Measurements from ENCODE around the gene HEXIM1.

The HEXIM1 gene

DNA sequence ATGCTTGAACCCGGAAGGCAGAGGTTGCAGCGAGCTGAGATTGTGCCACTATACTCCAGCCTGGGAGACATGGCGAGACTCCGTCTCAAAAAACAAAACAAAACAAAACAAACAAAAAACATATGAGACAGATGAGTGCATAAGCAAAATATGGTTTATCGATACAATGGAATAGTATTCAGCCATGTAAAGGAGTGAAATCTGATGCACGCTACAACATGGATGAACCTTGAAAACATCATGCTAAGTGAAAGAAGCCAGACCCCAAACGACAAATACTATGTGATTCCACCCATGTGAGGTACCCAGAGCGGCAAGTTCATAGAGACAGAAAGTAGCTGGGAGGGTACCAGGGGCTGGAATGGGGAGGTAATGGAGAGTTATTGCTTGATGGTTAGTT is 22.8 kb upstream of the HEXIM1 start:
- H3K4me1 ChIP-seq (ENCODE audit: control insufficient read depth, insufficient read depth, low read length) = peaks cover 82% of the 10 kb centered on the region

DNA sequence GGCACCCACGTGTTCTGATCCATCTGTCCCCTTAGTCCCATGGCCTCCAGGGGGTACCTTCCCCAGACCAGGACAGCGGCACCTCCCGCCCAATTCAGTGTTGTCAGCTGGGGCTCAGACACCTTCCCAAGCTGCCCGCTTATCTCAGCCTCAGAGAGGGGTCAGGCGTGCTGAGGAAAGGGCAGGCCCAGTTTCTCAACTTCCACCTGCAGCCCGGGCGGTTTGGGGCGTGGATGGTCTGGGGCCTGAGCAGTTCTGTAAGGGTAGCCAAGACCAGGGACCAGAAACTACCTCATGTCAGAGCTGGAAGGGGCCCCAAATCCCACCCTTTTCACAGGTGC is 21.1 kb upstream of the HEXIM1 start:
- Histone ChIP-seq H3K9me3 (ENCODE audit: control insufficient read depth, low read length) (no peaks in the 10 kb centered on the region), H3K36me3 (ENCODE audit: control insufficient read depth, insufficient read depth, low read length) (no peaks in the 10 kb centered on the region), H3K27me3 (ENCODE audit: control insufficient read depth, insufficient read depth, low read length) (no peaks in the 10 kb centered on the region), H3K4me3 (ENCODE audit: low read length) (no peak overlapping the region), H3K9ac (ENCODE audit: low read length) (peak overlapping the region; percentile 38), H3K4me1 (ENCODE audit: control insufficient read depth, insufficient read depth, low read length) (peaks cover 87% of the 10 kb centered on the region)

More for the DNA sequence above, 22.8 kb upstream of the HEXIM1 start:
- Histone ChIP-seq H3K36me3 (ENCODE audit: control insufficient read depth, insufficient read depth, low read length) (no peaks in the 10 kb centered on the region), H3K9ac (ENCODE audit: low read length) (no peak overlapping the region), H3K27me3 (ENCODE audit: control insufficient read depth, insufficient read depth, low read length) (no peaks in the 10 kb centered on the region), H3K9me3 (ENCODE audit: control insufficient read depth, low read length) (no peaks in the 10 kb centered on the region), H3K4me3 (ENCODE audit: low read length) (no peak overlapping the region)

DNA sequence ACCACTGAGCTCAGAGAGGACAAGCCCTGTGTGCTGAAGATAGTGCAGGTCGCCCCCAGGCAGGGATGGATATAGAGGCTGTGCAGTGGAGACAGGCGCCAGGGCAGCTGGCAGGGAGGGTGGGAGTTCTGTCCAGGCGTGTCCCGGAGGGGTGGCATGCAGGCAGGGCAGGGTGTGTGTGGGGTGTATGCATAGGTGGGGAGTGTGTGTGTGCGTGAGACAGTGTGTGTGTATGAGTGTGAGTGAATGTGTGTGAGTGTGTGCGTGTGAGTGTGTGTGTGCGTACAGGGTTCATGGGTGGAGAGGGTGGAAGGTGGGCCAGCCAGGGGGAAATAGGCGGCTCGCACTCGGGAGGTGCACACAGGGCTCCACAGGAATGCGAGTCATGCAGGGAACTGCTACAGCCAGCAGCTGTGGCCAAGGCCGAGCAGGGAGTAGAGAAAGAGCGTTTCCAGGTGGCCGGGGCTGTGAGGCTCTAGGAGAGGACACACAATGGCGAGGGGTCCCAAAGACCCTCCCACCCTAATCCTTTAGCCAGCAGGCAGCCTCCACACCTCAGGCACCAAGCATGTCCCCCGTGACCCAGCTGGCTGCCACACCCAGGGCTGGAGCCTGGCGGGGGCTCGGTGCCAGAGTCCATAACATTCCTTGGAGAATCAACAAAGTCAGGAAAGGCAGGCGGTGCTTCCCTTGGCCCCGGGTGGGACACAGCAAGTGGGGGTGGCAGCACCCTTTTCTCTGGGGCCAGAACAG is 20.6 kb upstream of the HEXIM1 start:
- Histone ChIP-seq H3K4me3 (ENCODE audit: low read length) (peak overlapping the region; percentile 9), H3K9ac (ENCODE audit: low read length) (peak overlapping the region; percentile 67), H3K36me3 (ENCODE audit: control insufficient read depth, insufficient read depth, low read length) (no peaks in the 10 kb centered on the region), H3K9me3 (ENCODE audit: control insufficient read depth, low read length) (no peaks in the 10 kb centered on the region), H3K4me1 (ENCODE audit: control insufficient read depth, insufficient read depth, low read length) (peaks cover 82% of the 10 kb centered on the region), H3K27me3 (ENCODE audit: control insufficient read depth, insufficient read depth, low read length) (no peaks in the 10 kb centered on the region)

DNA sequence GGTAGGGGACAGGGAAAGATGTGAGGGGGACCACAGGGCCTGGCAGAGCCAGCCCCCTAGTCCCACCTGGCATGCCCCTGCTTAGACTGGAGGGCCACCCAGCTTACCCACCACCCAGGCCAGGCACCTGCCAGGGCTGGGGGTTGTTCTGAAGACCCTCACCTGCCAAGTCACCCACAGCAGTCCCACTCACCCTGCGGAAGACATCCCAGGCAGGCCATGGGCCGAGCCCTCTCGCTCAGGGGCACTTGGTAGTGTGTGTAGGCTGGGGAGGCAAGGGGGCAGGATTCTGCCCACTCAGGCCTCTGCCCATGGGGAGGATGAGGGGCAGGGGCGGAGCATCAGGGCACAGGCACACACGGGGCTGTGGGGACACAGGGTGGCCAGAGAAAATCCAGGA is 19.9 kb upstream of the HEXIM1 start:
- Histone ChIP-seq H3K4me3 (ENCODE audit: low read length) (peak overlapping the region; percentile 9), H3K4me1 (ENCODE audit: control insufficient read depth, insufficient read depth, low read length) (peaks cover 76% of the 10 kb centered on the region), H3K27me3 (ENCODE audit: control insufficient read depth, insufficient read depth, low read length) (no peaks in the 10 kb centered on the region), H3K9me3 (ENCODE audit: control insufficient read depth, low read length) (no peaks in the 10 kb centered on the region), H3K9ac (ENCODE audit: low read length) (peak overlapping the region; percentile 67), H3K36me3 (ENCODE audit: control insufficient read depth, insufficient read depth, low read length) (no peaks in the 10 kb centered on the region)

DNA sequence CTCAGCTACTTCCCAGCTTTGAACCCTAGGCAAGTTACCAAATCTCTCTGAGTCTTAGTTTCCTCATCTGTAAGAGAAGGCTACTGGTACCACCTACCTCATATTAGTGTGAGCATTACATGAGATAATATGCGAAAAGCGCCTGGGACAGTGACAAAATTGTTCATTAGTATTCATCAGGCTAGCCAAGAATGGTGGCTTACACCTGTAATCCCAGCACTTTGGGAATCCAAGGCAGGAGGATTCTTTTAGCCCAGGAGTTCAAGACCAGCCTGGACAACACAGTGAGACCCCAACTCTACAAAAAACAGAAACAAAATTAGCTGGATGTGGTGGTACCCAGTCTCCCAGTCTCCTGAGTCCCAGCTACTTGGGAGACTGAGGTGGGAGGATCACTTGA is 19.3 kb upstream of the HEXIM1 start:
- Histone ChIP-seq H3K36me3 (ENCODE audit: control insufficient read depth, insufficient read depth, low read length) (no peaks in the 10 kb centered on the region), H3K9ac (ENCODE audit: low read length) (peak overlapping the region; percentile 38), H3K4me3 (ENCODE audit: low read length) (no peak overlapping the region), H3K4me1 (ENCODE audit: control insufficient read depth, insufficient read depth, low read length) (peaks cover 69% of the 10 kb centered on the region), H3K9me3 (ENCODE audit: control insufficient read depth, low read length) (no peaks in the 10 kb centered on the region), H3K27me3 (ENCODE audit: control insufficient read depth, insufficient read depth, low read length) (no peaks in the 10 kb centered on the region)

DNA sequence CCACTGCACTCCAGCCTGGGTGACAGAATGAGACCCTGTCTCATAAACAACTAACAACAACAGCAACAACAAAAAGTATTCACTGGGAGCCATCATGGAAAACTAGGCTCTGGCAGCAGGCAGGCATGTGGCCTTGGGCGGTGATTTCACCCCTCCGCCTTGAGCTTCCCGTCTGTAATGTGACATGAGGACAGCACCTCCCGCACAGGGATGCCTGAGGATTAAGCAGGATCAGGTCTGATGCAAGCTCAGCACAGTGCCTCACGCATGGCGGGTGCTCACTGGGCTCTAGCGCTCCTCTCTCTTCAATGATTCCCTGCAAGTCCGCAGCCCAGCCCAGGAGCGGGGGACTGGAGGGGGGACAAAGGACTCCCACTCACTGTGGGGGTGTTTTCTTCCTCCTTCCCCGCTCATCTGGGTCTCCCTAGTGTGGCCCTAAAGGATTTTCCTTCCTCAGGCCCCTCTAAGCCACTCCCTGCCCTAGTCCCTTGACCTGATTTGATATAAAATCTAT is 18.8 kb upstream of the HEXIM1 start:
- H3K27me3 ChIP-seq (ENCODE audit: control insufficient read depth, insufficient read depth, low read length) = no peaks in the 10 kb centered on the region
- H3K9me3 ChIP-seq (ENCODE audit: control insufficient read depth, low read length) = no peaks in the 10 kb centered on the region
- peaks cover 64% of the 10 kb centered on the region for H3K4me1 ChIP-seq (ENCODE audit: control insufficient read depth, insufficient read depth, low read length)
- H3K4me3 ChIP-seq (ENCODE audit: low read length) = no peak overlapping the region
- H3K36me3 ChIP-seq (ENCODE audit: control insufficient read depth, insufficient read depth, low read length) = no peaks in the 10 kb centered on the region
- H3K9ac ChIP-seq (ENCODE audit: low read length) = peak overlapping the region; percentile 38

DNA sequence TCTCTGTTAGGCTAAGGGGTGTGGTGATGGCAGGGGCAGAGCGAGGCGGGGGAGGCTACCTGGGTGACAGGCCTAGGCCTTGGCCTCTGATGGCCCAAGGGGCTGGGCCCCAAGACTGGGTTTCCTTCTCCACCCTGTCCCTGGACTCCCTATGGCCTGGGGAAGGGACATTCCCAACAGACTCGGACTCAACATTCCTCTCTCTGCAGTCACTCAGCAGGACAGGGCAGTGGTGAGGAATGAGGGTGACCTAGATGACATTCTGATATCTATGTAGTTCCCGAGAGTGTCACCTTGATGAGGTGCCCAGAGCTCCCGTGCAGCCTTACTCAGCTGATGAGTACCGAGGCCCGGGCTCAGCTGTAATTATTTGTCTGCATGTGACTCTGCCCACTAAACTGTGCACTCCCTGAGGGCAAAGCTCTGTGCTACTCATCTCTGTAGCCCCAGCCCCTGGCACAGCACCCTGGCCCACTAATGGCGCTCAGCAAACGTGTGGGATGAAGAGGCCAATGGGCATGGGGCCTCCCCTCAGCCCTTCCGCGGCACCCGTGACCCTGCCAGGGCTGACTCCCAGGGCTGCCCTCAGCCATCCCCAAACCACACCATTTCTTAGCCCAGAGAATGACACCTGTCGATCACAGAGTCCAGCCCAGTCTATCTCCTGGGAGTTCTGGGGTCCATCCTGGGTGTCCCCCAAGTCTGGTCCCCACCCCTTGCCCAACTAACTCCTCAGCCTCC is 18.2 kb upstream of the HEXIM1 start:
- H3K36me3 ChIP-seq (ENCODE audit: control insufficient read depth, insufficient read depth, low read length) = no peaks in the 10 kb centered on the region
- no peak overlapping the region for H3K4me3 ChIP-seq (ENCODE audit: low read length)
- no peaks in the 10 kb centered on the region for H3K9me3 ChIP-seq (ENCODE audit: control insufficient read depth, low read length)
- H3K27me3 ChIP-seq (ENCODE audit: control insufficient read depth, insufficient read depth, low read length) = no peaks in the 10 kb centered on the region
- peaks cover 58% of the 10 kb centered on the region for H3K4me1 ChIP-seq (ENCODE audit: control insufficient read depth, insufficient read depth, low read length)
- peak overlapping the region; percentile 22 for H3K9ac ChIP-seq (ENCODE audit: low read length)

DNA sequence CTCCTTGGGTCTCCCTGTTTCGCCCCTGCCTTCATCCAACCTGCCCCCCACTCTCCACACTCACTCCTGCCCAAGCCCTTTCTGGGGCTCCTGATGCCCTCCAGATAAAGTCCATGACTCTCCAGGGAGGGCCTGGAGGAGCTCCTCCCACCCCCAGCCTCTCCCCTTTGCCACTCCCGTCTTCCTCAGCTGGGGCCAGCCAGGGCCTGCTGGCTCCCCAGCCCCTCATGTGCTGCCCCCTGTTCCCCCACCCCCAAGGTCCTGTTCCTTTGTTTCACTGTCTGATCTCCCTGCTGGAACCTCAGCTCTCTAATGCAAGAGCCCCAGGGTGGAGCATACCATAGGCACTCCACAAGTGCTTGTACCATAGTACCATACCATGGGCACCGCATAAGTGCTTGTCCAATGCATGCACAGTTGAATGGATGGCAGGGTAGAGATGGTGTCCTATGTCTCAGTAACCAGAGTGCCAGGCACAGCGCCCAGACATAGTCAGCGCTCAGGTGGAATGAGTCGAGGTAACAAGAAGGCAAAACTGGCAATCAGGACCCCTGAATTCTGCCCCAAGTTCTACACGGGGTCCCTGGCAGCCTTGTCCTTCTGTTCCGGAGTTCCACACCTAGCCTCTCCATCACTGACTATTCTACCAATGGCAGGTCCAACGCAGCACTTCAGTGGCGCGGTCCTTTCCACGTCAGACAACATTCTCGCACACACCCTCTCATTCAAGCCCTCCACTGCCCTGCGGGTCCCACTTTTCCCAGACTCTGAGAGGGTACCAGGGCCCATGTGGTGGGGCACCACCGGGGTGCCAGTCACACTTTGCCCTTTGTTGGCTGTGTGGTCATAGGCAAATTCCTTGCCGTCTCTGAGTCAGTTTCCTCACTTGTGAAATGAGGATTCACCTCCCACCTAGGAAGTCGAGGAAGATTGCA is 17.3 kb upstream of the HEXIM1 start:
- Histone ChIP-seq H3K27me3 (ENCODE audit: control insufficient read depth, insufficient read depth, low read length) (no peaks in the 10 kb centered on the region), H3K4me1 (ENCODE audit: control insufficient read depth, insufficient read depth, low read length) (peaks cover 55% of the 10 kb centered on the region), H3K9me3 (ENCODE audit: control insufficient read depth, low read length) (no peaks in the 10 kb centered on the region), H3K9ac (ENCODE audit: low read length) (peak overlapping the region; percentile 79), H3K36me3 (ENCODE audit: control insufficient read depth, insufficient read depth, low read length) (no peaks in the 10 kb centered on the region), H3K4me3 (ENCODE audit: low read length) (peak overlapping the region; percentile 75)

DNA sequence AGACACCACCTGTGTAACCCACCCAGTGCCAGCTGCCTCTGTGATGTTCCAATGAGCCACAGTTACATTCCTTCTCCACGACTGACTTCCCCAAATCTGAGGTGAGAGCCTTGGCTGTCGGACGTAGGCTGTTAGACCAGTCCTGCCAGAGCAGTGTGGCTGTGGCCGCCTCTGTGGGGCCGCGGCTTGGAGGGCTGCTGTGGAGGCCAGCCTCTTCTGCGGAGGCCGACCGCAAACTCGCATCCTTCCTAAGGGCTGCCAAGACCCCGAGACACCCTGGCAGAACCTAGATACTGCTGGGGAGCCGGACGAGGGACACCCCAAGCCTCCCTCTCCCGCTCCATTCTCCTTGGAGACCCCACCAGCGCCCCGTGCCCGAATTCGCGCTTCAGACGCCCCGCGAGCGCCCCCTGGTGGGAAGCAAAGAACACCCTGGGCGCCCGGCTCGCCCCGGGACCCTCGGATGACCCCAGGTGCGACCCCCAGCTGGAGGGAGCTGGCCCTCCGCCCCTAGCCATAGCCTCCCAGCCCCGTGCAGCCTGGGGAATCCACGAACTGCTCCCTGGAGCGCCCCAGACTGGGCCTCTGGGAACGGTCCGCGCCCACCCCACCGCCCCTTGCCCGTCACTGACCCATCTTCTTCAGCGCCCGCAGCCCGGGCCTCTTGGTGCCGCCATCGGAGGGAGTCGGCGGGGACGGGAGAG is 16.5 kb upstream of the HEXIM1 start:
- Histone ChIP-seq H3K36me3 (ENCODE audit: control insufficient read depth, insufficient read depth, low read length) (no peaks in the 10 kb centered on the region), H3K27me3 (ENCODE audit: control insufficient read depth, insufficient read depth, low read length) (no peaks in the 10 kb centered on the region), H3K4me1 (ENCODE audit: control insufficient read depth, insufficient read depth, low read length) (peaks cover 60% of the 10 kb centered on the region), H3K4me3 (ENCODE audit: low read length) (peak overlapping the region; percentile 75), H3K9me3 (ENCODE audit: control insufficient read depth, low read length) (no peaks in the 10 kb centered on the region), H3K9ac (ENCODE audit: low read length) (peak overlapping the region; percentile 79)

DNA sequence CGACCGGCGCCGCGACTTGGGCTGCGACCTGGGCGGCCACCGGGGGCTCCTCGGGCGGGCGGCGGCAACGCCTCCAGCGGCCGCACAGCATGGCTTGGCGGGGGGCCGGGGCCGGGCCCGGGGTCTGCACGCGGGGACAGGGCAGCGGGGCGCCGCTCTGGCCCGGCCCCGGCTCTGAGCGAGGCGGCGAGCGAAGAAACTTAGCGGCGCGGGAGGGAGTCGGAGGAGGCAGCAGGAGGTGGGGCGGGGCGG is 16.0 kb upstream of the HEXIM1 start, which contains the start of gene PLCD3:
Gene PLCD3, minus strand, starts transcription at position 196 of the 252 bp plus-strand sequence. Its CDS starts 105 bp downstream, at position 91.
- peaks cover 59% of the 10 kb centered on the region for H3K4me1 ChIP-seq (ENCODE audit: control insufficient read depth, insufficient read depth, low read length)

DNA sequence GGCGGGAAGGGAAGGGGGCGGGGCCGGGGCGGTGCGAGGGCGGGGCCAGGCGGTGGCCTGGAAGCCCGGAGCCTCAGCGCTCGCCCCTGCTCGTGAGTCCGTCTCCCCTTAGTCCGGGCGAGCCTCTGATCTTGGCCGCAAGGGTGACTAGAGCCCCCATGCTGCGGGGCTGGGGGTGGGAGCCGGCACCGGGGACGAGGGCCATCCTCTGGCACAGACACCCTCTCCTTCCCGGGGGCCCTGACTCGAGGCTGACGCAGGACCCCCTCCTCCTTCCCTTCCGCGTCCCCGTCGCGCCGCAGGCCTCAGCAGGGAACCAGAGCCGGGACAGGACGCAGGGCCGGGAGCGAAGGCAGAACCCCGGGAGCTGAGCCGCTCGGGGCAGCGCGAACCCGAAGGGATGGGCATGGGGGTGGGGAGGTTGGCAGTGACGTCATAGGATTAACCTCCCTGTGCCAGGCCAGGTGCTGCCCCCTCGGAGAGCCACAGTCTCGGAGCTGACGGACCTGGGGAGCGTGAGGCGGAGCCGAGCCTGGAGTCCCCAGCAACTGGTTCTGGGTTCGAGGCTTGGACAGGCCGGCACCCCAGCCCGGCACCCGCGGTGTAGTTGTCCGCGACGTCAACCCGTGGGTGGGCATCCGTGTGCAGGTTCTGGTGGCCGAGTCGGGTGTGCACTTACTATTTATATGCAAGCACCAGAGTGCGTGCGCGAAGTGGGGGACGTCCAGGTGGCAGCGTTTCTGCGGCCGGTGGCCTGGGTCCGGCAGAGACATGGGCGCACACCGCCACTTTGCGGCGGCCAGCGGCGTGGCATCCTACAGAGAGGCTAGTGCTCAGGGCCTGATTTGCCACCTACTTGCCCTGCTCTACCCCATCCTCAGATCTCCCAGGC is 15.5 kb upstream of the HEXIM1 start:
- Histone ChIP-seq H3K9ac (ENCODE audit: low read length) (peak overlapping the region; percentile 72), H3K36me3 (ENCODE audit: control insufficient read depth, insufficient read depth, low read length) (no peaks in the 10 kb centered on the region), H3K9me3 (ENCODE audit: control insufficient read depth, low read length) (no peaks in the 10 kb centered on the region), H3K4me3 (ENCODE audit: low read length) (peak overlapping the region; percentile 69), H3K27me3 (ENCODE audit: control insufficient read depth, insufficient read depth, low read length) (no peaks in the 10 kb centered on the region), H3K4me1 (ENCODE audit: control insufficient read depth, insufficient read depth, low read length) (peaks cover 55% of the 10 kb centered on the region)

More for the DNA sequence above, 16.0 kb upstream of the HEXIM1 start, which contains the start of gene PLCD3:
- peak within 1 kb of the TSS; percentile 79 for H3K9ac ChIP-seq (ENCODE audit: low read length)
- peak within 1 kb of the TSS; percentile 75 for H3K4me3 ChIP-seq (ENCODE audit: low read length)
- no peaks in the 10 kb centered on the region for H3K27me3 ChIP-seq (ENCODE audit: control insufficient read depth, insufficient read depth, low read length)
- H3K9me3 ChIP-seq (ENCODE audit: control insufficient read depth, low read length) = no peaks in the 10 kb centered on the region
- no peaks in the 10 kb centered on the region for H3K36me3 ChIP-seq (ENCODE audit: control insufficient read depth, insufficient read depth, low read length)

Data from mucosa of stomach (tissue), 1 donor.